K562 (cell line): ENCODE measurements around the gene ZNF629. TPM values are rescaled to one million over a fixed set of nuclear protein-coding genes. Genes with fewer than 3 reads are reported as not detected.

ENCODE experiments used
- KDM1A ChIP-seq, 2 experiments: fragments of 450-650 bp; IDR thresholded peaks; 2 replicates each; pipeline ENCODE4 v1.6.1; 2016; ENCODE audit warnings: mild to moderate bottlenecking in 2 of 2
- NFYB ChIP-seq: IDR thresholded peaks from 2 replicates; pipeline ENCODE4 v1.6.1; 2011; ENCODE audit warnings: mild to moderate bottlenecking, moderate library complexity; ENCODE audit not compliant: insufficient read length; ENCODE audit errors: extremely low read depth
- NUFIP1 ChIP-seq: fragments of 450-650 bp; IDR thresholded peaks from 2 replicates; pipeline ENCODE4 v1.6.1; 2018; ENCODE audit not compliant: partially characterized antibody
- POLR2G ChIP-seq: fragments of 200-400 bp; formaldehyde crosslinking; IDR thresholded peaks from 2 replicates; pipeline ENCODE4 v1.6.1; 2017; ENCODE audit warnings: low read depth, mild to moderate bottlenecking, antibody characterized with exemption, low read length, moderate library complexity
- RAD21 ChIP-seq, 2 experiments: fragments of 250-450 bp in 1 of 2; fragments of 450-650 bp in 1 of 2; sonication (Bioruptor Pico) in 1 of 2; formaldehyde crosslinking in 1 of 2; IDR thresholded peaks in 1 of 2; conservative IDR thresholded peaks in 1 of 2; 2 replicates each; pipeline versions ENCODE4 v1.4.0 to v1.8.0; 2020 to 2022; ENCODE audit warnings: mild to moderate bottlenecking in 2 of 2, moderate library complexity in 1 of 2
- SMARCA5 ChIP-seq: fragments of 450-650 bp; IDR thresholded peaks from 2 replicates; pipeline ENCODE4 v1.6.1; 2016
- polyA plus RNA-seq, 8 experiments: library from polyadenylated mRNA; depleted of rRNA in 4 of 8; stranded (reverse) in 5 of 8; unstranded in 3 of 8; fragments of >200 nt; fragmentation: Nextera tagmentation in 2 of 8; fragmentation: Illumina TruSeq in 1 of 8; extraction: Ambion mirVana in 2 of 8; extraction: Trizol in 1 of 8; gene quantifications; 2 replicates each; pipeline versions ENCODE4 v1.2.1 to v1.2.3, GENCODE V29; 2011 to 2014; ENCODE audit warnings: inconsistent platforms in 1 of 8, missing spikeins in 1 of 8
- total RNA-seq, 7 experiments: library from RNA; depleted of rRNA in 6 of 7; stranded (reverse); fragments of >200 nt in 6 of 7; fragmentation: Illumina TruSeq in 2 of 7; extraction: Trizol in 2 of 7; gene quantifications; 2 replicates each; pipeline versions ENCODE4 v1.2.1 to v1.2.3, GENCODE V29; 2011 to 2021; ENCODE audit warnings: low replicate concordance in 1 of 7
- TF ChIP-seq, protein P1 (sequence below): fragments of 450-650 bp; IDR thresholded peaks from 2 replicates; pipeline ENCODE4 v1.6.1; 2017; ENCODE audit warnings: antibody characterized with exemption, mild to moderate bottlenecking
- TF ChIP-seq, protein P2 (sequence below): fragments of 250-450 bp; sonication (Bioruptor Pico); IDR thresholded peaks from 2 replicates; pipeline ENCODE4 v1.4.0; 2020; ENCODE audit warnings: borderline replicate concordance
- TF ChIP-seq, protein P3 (sequence below): fragments of 450-650 bp; IDR thresholded peaks from 2 replicates; pipeline ENCODE4 v1.6.1; 2016; ENCODE audit warnings: low read depth, mild to moderate bottlenecking, moderate library complexity
- TF ChIP-seq, protein P4 (sequence below): fragments of 250-450 bp; sonication (Bioruptor Pico); IDR thresholded peaks from 2 replicates; pipeline ENCODE4 v1.4.0; 2020

The ZNF629 gene
- total and polyA plus RNA-seq, 9 of the 15 experiments (the other 6 are each of a cell fraction or from before 2014, with no cell fraction given) = 0.44 to 18.8 (median 7.4) TPM

DNA sequence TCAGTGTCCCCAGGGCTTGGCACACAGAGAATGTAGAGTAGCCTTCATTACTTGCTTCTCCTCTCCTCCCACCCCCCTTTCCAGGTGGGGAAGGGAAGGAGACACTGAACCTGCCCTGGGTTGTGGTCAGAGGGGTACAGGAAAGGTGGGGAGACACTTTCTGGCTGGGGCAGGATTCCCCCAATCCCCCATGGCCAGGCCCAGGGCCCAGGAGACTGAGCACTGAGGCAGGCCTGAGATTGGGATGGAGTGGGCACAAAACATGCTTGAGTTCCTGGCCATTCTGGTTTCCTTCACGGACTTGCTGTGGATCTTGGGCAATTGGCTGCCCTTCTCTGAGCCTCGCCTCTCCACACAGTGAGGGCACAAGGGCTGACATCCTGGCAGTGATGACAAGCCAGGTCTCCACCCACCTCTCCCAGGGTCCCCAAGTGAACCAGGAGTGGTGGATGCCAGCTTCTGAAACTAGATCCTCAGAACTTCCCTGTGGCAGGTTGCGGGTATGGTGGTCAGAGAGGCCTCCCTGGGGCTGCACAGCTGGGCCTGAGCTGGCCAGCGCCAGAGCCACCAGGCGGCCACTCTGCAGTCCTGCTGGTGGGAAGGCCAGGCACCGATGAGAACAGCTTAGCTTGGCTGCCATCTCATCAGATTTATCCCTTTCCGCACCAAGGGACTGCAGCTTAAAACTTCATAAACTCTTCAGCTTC, 9.3 kb downstream of the ZNF629 start (continued):
- TF ChIP-seq RAD21 (CRISPR knock-in tag; conservative IDR thresholded peaks at IDR 0.05 in 1 of 2, IDR thresholded peaks at IDR 0.05 in 1 of 2) (0 out of 4 replicates have a peak, but pooled peaks of 1 of the 2 experiments have one; percentile 9), SMARCA5 (no peak), KDM1A (IDR thresholded peaks at IDR 0.05) (no peak), POLR2G (peak; percentile 73), NUFIP1 (no peak), NFYB (no peak)
- TF ChIP-seq, protein P1, sequence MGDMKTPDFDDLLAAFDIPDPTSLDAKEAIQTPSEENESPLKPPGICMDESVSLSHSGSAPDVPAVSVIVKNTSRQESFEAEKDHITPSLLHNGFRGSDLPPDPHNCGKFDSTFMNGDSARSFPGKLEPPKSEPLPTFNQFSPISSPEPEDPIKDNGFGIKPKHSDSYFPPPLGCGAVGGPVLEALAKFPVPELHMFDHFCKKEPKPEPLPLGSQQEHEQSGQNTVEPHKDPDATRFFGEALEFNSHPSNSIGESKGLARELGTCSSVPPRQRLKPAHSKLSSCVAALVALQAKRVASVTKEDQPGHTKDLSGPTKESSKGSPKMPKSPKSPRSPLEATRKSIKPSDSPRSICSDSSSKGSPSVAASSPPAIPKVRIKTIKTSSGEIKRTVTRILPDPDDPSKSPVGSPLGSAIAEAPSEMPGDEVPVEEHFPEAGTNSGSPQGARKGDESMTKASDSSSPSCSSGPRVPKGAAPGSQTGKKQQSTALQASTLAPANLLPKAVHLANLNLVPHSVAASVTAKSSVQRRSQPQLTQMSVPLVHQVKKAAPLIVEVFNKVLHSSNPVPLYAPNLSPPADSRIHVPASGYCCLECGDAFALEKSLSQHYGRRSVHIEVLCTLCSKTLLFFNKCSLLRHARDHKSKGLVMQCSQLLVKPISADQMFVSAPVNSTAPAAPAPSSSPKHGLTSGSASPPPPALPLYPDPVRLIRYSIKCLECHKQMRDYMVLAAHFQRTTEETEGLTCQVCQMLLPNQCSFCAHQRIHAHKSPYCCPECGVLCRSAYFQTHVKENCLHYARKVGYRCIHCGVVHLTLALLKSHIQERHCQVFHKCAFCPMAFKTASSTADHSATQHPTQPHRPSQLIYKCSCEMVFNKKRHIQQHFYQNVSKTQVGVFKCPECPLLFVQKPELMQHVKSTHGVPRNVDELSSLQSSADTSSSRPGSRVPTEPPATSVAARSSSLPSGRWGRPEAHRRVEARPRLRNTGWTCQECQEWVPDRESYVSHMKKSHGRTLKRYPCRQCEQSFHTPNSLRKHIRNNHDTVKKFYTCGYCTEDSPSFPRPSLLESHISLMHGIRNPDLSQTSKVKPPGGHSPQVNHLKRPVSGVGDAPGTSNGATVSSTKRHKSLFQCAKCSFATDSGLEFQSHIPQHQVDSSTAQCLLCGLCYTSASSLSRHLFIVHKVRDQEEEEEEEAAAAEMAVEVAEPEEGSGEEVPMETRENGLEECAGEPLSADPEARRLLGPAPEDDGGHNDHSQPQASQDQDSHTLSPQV = no peak
- TF ChIP-seq, protein P2, sequence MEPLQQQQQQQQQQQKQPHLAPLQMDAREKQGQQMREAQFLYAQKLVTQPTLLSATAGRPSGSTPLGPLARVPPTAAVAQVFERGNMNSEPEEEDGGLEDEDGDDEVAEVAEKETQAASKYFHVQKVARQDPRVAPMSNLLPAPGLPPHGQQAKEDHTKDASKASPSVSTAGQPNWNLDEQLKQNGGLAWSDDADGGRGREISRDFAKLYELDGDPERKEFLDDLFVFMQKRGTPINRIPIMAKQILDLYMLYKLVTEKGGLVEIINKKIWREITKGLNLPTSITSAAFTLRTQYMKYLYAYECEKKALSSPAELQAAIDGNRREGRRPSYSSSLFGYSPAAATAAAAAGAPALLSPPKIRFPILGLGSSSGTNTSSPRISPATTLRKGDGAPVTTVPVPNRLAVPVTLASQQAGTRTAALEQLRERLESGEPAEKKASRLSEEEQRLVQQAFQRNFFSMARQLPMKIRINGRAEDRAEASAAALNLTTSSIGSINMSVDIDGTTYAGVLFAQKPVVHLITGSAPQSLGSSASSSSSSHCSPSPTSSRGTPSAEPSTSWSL (CRISPR knock-in tag) = no peak
- TF ChIP-seq, protein P3, sequence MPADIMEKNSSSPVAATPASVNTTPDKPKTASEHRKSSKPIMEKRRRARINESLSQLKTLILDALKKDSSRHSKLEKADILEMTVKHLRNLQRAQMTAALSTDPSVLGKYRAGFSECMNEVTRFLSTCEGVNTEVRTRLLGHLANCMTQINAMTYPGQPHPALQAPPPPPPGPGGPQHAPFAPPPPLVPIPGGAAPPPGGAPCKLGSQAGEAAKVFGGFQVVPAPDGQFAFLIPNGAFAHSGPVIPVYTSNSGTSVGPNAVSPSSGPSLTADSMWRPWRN = no peak
- TF ChIP-seq, protein P4, sequence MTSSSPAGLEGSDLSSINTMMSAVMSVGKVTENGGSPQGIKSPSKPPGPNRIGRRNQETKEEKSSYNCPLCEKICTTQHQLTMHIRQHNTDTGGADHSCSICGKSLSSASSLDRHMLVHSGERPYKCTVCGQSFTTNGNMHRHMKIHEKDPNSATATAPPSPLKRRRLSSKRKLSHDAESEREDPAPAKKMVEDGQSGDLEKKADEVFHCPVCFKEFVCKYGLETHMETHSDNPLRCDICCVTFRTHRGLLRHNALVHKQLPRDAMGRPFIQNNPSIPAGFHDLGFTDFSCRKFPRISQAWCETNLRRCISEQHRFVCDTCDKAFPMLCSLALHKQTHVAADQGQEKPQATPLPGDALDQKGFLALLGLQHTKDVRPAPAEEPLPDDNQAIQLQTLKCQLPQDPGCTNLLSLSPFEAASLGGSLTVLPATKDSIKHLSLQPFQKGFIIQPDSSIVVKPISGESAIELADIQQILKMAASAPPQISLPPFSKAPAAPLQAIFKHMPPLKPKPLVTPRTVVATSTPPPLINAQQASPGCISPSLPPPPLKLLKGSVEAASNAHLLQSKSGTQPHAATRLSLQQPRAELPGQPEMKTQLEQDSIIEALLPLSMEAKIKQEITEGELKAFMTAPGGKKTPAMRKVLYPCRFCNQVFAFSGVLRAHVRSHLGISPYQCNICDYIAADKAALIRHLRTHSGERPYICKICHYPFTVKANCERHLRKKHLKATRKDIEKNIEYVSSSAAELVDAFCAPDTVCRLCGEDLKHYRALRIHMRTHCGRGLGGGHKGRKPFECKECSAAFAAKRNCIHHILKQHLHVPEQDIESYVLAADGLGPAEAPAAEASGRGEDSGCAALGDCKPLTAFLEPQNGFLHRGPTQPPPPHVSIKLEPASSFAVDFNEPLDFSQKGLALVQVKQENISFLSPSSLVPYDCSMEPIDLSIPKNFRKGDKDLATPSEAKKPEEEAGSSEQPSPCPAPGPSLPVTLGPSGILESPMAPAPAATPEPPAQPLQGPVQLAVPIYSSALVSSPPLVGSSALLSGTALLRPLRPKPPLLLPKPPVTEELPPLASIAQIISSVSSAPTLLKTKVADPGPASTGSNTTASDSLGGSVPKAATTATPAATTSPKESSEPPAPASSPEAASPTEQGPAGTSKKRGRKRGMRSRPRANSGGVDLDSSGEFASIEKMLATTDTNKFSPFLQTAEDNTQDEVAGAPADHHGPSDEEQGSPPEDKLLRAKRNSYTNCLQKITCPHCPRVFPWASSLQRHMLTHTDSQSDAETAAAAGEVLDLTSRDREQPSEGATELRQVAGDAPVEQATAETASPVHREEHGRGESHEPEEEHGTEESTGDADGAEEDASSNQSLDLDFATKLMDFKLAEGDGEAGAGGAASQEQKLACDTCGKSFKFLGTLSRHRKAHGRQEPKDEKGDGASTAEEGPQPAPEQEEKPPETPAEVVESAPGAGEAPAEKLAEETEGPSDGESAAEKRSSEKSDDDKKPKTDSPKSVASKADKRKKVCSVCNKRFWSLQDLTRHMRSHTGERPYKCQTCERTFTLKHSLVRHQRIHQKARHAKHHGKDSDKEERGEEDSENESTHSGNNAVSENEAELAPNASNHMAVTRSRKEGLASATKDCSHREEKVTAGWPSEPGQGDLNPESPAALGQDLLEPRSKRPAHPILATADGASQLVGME (CRISPR knock-in tag) = no peak
